GM03348 (cell line): ENCODE results near the gene NIPAL1.

Experiments
- DNase-seq: peaks from one replicate; pipeline ENCODE4 v3.0.0; 2012; ENCODE audit warnings: low spot score

The NIPAL1 gene

DNA sequence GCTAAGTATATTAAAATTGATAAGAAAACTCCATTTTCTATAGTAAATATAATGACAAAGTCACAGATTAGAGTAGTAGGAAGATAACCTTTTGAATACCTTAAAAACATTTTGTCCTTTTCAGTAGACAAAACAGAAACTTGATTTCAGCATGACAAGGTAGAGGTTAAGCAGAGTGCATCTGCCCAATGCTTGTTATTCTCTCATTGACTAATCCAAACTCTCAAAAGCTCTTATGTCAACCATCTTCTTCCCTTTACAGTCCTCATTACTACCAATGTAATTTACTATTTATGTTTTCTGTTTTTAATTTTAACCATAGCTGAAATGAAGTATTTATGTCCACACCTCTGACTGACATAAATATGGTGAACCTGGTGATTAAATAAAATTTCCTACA, 11.1 kb downstream of the NIPAL1 start:
- DNase-seq, result no peak

DNA sequence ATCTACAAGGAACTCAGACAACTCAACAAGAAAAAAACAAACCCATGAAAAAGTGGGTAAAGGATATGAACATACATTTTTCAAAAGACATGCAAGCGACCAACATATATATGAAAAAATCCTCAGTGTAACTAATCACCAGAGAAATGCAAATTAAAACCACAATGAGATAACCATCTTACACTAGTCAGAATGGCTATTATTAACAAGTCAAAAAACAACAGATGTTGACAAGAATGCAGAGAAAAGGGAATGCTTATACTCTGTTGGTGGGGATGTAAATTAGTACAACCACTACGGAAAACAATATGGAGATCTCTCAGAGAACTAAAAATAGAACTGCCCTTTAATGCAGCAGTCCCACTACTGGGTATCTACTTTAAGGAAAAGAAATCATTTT, 12.1 kb downstream of the NIPAL1 start:
- DNase-seq, result no peak

- no peak for DNase-seq
Measured at GRCh38 chr4:48030470-48030869, 13.9 kb downstream of the NIPAL1 start.

- no peak for DNase-seq
Measured at GRCh38 chr4:48031802-48032525, 15.4 kb downstream of the NIPAL1 start.

GRCh38 chr4:48032721-48033120, 16.1 kb downstream of the NIPAL1 start:
- no peak for DNase-seq

GRCh38 chr4:48033412-48033811, 16.8 kb downstream of the NIPAL1 start:
- DNase-seq, result no peak

- peak; percentile 26 for DNase-seq
Measured at GRCh38 chr4:48033825-48034413, 17.3 kb downstream of the NIPAL1 start.

DNA sequence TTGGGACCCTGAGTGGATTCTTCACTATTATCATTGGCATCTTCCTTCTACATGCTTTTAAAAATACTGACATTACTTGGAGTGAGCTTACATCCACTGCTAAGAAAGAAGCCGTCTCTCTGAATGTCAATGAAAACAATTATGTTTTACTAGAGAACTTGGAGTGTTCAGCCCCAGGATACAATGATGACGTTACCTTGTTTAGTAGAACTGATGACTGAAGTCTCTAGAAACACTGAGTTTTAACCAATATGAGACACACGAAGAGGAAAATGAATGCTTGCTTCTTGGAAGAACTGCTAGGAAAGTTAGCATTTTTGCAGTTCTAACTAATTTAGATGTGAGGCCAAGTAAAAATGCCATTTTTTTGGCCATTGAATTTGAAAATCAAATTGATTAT, 19.4 kb downstream of the NIPAL1 start:
- no peak for DNase-seq

GRCh38 chr4:48037117-48037462, 20.5 kb downstream of the NIPAL1 start:
- DNase-seq, result no peak

- no peak for DNase-seq
Measured at GRCh38 chr4:48038666-48039065, 22.1 kb downstream of the NIPAL1 start.

DNA sequence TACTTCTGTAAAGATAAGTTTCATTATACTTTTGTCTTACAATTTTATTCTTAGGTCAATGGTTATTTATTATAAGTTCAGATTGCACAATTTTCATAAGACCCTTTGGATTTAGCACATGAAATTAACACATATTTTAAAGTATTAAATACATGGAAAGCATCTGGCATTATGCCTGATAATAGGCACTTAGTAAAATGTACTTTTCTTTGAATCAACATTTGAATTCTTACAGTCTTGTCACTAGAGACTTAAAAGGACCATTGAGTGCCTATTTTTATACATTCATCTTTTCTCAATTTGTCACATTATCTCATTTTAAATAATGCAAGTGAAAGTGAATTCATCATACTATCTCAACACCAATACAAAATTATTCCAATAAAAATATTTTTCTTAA, 23.0 kb downstream of the NIPAL1 start:
- no peak for DNase-seq

- no peak for DNase-seq
Measured at GRCh38 chr4:48041535-48042137, 25.1 kb downstream of the NIPAL1 start.

DNA sequence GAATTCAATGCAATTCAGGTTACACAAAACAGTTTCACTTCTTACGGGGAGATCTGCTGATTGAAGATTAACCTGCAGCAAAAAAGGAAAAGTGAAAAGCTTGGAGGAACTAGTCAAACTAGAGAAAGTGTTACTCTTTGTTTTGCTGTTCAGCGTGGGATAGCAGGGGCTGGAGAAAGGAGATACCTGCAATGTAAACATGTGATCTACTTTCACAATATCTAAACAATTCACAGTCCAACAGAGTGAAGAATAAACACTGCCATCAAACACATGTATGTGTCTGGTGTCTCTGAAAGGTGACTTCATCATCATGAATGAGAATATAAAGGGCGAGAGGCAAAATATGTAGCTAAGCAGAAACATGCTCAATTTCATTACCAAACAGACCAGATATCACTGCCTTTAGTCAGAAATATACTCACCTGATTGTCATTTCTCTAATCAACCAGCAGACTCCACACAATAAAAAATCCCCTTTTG, 26.4 kb downstream of the NIPAL1 start:
- DNase-seq, result no peak

- DNase-seq, result no peak
Measured at GRCh38 chr4:48043504-48043903, 26.9 kb downstream of the NIPAL1 start.

DNA sequence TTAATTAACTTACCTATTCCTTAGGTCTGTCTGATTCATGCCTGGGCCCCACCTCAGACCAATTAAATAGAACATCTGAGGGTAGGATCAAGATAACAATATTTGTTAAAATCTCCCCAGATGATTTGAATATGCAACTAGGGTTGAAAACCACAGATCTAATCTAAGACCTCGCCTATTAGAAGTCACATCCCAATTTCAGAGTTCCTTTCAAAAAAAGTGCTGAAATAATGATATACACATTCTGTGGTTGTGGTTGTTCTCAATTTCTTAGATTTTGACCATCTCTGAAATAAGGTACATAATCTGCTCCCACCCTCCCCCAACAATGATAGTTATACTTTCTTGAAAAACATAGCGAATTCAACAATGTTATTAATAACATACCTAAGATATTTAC, 27.7 kb downstream of the NIPAL1 start:
- DNase-seq, result no peak

- DNase-seq, result no peak
Measured at GRCh38 chr4:48046059-48046458, 29.5 kb downstream of the NIPAL1 start.

GRCh38 chr4:48047421-48047844, 30.9 kb downstream of the NIPAL1 start:
- DNase-seq, result no peak

DNA sequence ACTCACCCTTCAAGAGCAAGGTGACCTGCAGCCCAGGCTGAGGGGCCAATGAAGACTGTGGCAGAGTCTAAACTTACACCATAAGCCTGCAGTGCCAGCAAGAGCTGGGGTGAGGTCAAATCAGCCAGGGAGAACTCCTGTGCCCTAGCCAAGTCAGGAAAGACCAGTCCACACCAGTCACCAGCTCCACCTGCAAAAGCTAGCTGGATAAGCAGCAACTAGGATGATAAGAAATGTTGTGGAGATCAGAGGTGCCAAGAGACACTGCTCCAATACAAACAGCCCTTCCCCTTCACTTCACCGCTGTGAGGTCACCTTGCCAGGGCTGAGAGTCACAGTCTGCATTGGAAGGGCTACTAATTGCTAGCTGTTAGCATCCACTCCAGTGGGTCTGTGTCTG, 31.3 kb downstream of the NIPAL1 start:
- no peak for DNase-seq

DNA sequence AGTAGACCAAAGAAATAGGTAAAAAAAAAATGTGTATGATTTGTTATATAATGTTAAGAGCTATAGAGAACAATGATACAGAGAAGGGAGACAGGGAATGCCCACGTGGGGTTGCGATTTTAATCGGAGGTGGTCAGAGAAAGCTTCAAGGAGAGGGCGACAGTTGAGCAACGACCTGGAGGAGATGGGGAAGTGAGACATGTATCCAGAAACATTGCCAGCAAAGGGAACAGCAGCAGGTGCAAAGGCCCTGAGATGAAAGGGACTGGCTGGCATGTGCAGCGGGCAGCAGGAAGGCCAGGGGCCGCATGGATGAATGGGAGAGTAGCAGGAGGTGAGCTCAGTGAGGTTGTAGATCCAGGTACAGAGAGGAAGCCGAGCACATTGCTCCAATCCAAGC, 32.9 kb downstream of the NIPAL1 start:
- DNase-seq, result no peak

DNA sequence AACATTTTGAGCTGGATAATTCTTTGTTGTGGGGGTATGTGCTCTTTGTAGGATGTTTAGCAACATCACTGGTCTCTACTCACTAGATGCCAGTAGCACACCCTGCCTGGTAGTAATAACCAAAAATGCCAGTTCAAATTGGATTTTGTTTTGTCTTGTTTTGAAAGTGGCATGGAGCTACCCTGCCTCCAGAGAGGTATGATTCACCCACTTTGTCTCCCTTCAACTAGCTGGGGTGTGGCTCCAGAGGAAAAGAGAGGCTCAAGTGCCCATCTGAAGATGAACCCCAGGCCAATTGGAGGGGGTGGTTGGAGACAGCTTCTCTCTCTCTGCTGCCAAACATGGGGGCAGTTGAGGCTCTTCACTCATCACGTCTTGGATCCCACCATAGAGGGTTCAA, 34.5 kb downstream of the NIPAL1 start:
- DNase-seq, result no peak

DNA sequence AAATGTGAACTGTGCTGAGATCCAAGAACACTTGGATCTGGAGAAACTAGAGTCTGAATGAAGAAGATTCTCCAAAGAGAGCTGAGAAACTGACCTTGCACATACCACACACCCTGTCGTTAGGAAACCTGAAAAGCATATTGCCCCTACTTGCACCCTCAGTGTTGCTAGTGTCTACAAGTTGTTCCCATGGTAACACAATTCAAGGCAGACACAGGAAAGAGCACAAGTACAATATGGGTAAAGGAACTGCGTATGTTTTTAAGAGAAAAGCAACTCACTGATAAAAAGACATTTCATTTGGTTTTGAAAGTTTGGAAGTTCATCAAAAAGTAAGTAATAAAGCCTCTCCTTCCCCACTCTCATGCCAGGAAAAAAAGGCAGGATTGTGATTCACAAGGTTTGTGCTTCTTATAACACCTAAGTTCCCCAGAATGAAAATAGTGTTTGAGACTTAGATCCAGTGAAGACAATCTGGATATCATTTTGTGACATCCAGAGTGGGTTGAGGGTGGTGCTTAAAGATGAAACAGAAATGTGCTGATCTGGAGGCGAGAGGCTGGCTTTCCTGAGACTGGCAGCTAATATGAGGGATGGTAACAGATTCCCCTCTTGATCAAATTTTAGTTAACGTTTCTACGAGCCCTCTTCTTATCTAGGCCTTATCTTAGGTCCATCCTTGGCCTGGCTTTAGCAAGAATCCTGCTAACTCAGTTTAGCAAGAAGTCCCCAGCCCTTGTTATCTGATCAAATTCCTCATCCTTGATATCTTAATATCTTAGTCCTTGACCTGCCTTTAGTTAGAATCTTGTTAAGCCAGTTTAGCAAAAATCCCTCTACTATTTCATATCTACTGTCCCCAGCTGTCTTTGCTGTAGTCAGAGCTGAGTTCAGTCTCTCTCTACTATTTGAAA, 42.3 kb downstream of the NIPAL1 start:
- DNase-seq, result no peak

DNA sequence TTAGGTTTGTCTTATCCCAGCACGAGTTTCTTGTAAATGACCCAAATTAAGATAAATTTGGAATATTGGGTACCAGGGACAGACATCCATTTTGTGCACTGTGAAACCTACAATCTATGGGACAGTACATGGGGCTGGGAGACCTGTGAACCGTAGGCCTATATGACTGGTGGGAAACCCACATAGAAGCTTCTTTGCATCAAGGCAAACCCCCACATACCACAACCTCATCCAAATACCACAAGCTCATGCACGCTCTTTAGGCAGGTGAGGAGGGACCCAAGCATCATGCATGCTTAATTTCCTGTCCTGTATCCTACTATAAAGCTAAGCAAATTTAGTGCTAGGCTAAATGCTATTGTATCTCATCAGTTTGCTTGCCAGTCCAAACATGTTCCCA, 47.8 kb downstream of the NIPAL1 start:
- DNase-seq, result no peak
